Endothelial cell of umbilical vein (primary cell): Measurements from ENCODE around the gene TTC1.

Experiments
- EZH2 ChIP-seq: IDR thresholded peaks from 2 replicates; pipeline ENCODE4 v1.6.1; 2012; ENCODE audit warnings: borderline replicate concordance, low read depth, mild to moderate bottlenecking, moderate library complexity, low read length, inconsistent platforms; ENCODE audit not compliant: severe bottlenecking
- POLR2A ChIP-seq: IDR thresholded peaks from 2 replicates; pipeline ENCODE4 v1.6.1; 2012; ENCODE audit warnings: low read depth, mild to moderate bottlenecking, control low read depth, low read length
- TF ChIP-seq, protein P1 (sequence below): IDR thresholded peaks from 2 replicates; pipeline ENCODE4 v1.6.1; 2011; ENCODE audit not compliant: insufficient read depth, insufficient read length
- TF ChIP-seq, protein P2 (sequence below), 2 donors: IDR thresholded peaks; 1 replicate in 1 of 2; 2 replicates in 1 of 2; pipeline ENCODE4 v1.5.1; 2011; ENCODE audit warnings: low read length in 2 of 2, mild to moderate bottlenecking in 2 of 2, moderate library complexity in 2 of 2, control low read depth in 1 of 2, inconsistent platforms in 1 of 2, low read depth in 1 of 2; ENCODE audit not compliant: insufficient read depth in 1 of 2; ENCODE audit errors: extremely low read depth in 1 of 2

DNA sequence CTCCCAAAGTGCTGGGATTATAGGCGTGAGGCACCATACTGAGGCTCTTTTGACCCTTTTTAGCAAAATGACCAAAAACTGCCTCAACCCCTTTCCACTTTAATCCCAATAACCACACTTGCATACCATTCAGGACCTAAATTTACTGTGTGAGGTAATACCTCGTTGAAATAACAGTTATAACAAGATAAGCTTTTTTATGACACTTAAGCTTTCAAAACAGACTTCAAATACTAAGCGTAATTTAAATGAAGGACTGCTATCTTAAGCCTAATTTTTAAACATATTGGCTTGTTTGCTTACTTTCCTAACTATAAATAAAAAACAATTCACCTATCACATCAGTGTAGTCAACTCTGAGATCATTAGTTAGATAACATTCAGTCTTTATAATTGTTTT, 72.6 kb downstream of the TTC1 start:
- TF ChIP-seq, protein P1, sequence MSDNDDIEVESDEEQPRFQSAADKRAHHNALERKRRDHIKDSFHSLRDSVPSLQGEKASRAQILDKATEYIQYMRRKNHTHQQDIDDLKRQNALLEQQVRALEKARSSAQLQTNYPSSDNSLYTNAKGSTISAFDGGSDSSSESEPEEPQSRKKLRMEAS, result no peak
- TF ChIP-seq, protein P2, sequence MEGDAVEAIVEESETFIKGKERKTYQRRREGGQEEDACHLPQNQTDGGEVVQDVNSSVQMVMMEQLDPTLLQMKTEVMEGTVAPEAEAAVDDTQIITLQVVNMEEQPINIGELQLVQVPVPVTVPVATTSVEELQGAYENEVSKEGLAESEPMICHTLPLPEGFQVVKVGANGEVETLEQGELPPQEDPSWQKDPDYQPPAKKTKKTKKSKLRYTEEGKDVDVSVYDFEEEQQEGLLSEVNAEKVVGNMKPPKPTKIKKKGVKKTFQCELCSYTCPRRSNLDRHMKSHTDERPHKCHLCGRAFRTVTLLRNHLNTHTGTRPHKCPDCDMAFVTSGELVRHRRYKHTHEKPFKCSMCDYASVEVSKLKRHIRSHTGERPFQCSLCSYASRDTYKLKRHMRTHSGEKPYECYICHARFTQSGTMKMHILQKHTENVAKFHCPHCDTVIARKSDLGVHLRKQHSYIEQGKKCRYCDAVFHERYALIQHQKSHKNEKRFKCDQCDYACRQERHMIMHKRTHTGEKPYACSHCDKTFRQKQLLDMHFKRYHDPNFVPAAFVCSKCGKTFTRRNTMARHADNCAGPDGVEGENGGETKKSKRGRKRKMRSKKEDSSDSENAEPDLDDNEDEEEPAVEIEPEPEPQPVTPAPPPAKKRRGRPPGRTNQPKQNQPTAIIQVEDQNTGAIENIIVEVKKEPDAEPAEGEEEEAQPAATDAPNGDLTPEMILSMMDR (IDR thresholded peaks at IDR 0.05; ENCODE audit: extremely low read depth in 1 of 2, insufficient read depth in 1 of 2, low read depth in 1 of 2, low read length in 2 of 2), result no peak
- TF ChIP-seq POLR2A (no peak), EZH2 (no peak)
